Glomerular visceral epithelial cell (primary cell): Measurements from ENCODE around the gene CYTH1.
A peak's percentile ranks its signal among the peaks of the same experiment; 100 is the strongest.

Experiments used
- DNase-seq: peaks from one replicate; pipeline ENCODE4 v3.0.0-alpha.2; 2016; ENCODE audit errors: extremely low spot score

The CYTH1 gene

GRCh38 chr17:78693346-78694083, 88.6 kb downstream of the CYTH1 start:
- no peak for DNase-seq

GRCh38 chr17:78692460-78693010, 89.5 kb downstream of the CYTH1 start:
- no peak for DNase-seq

- DNase-seq: no peak
Measured at GRCh38 chr17:78689029-78689428, 93.0 kb downstream of the CYTH1 start.

GRCh38 chr17:78687944-78688343, 94.1 kb downstream of the CYTH1 start:
- DNase-seq: peak; percentile 44

- no peak for DNase-seq
Measured at GRCh38 chr17:78687125-78687524, 94.9 kb downstream of the CYTH1 start.

GRCh38 chr17:78684026-78684425, 98.0 kb downstream of the CYTH1 start:
- no peak for DNase-seq

GRCh38 chr17:78683408-78683961, 98.6 kb downstream of the CYTH1 start:
- no peak for DNase-seq

GRCh38 chr17:78682363-78682762, 99.7 kb downstream of the CYTH1 start:
- no peak for DNase-seq

- DNase-seq: peak; percentile 37
Measured at GRCh38 chr17:78680436-78680835, 101.6 kb downstream of the CYTH1 start.

GRCh38 chr17:78679495-78680395, 102.3 kb downstream of the CYTH1 start:
- DNase-seq: no peak

GRCh38 chr17:78678711-78679110, 103.4 kb downstream of the CYTH1 start:
- DNase-seq: no peak

GRCh38 chr17:78678222-78678557, 103.9 kb downstream of the CYTH1 start:
- DNase-seq: no peak

GRCh38 chr17:78677303-78678221, 104.5 kb downstream of the CYTH1 start:
- peak; percentile 60 for DNase-seq

- DNase-seq: no peak
Measured at GRCh38 chr17:78676412-78677302, 105.4 kb downstream of the CYTH1 start.

- DNase-seq: no peak
Measured at GRCh38 chr17:78675836-78676235, 106.2 kb downstream of the CYTH1 start.

GRCh38 chr17:78675316-78675616, 106.8 kb downstream of the CYTH1 start:
- DNase-seq: no peak

GRCh38 chr17:78674595-78675315, 107.3 kb downstream of the CYTH1 start:
- no peak for DNase-seq

- DNase-seq: no peak
Measured at GRCh38 chr17:78674156-78674555, 107.9 kb downstream of the CYTH1 start.

GRCh38 chr17:78673395-78673794, 108.7 kb downstream of the CYTH1 start:
- DNase-seq: no peak

- peak; percentile 45 for DNase-seq
Measured at GRCh38 chr17:78672871-78673371, 109.2 kb downstream of the CYTH1 start.
